Inflammatory macrophage treated with lipopolysaccharide for 1 hour (primary cell): ENCODE measurements around the gene STX1B.

Source experiments
- DNase-seq, 2 donors: peaks; one replicate each; pipeline ENCODE4 v3.0.0-alpha.2; 2020 to 2022

Gene STX1B

DNA sequence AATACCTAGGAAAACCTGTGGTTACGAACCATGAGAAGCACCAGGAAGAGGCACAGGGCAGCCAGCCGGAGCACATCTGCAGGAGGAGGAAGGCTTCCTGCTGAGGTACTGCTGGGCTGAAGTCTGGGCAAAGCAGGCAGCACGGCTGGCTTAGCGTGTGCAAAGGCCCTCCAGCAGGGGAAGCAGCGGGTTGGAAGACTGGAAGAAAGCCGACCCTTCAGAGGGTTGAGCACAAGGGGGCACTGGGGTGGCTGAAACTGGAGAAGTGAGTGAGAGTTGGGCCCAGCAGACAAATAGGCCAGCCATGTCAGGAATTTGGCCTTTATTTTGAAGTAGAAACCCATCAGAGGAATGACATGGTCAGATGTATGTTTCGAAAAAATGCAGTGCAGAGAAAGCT is 37.6 kb downstream of the STX1B start:
- no peak for DNase-seq

DNA sequence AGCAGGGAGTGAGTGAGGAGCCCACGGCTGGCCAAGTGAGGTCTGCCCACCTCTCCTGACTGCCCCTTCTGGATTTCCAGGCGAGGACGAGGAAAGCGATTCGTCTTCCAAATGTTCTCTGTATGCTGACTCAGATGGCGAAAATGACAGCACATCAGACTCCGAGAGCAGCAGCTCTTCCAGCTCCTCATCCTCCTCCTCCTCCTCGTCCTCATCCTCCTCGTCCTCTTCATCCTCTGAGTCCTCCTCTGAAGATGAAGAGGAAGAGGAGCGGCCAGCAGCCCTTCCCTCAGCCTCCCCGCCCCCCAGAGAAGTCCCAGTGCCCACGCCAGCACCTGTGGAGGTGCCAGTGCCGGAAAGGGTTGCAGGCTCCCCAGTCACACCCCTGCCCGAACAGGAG is 39.1 kb downstream of the STX1B start:
- no peak for DNase-seq

DNA sequence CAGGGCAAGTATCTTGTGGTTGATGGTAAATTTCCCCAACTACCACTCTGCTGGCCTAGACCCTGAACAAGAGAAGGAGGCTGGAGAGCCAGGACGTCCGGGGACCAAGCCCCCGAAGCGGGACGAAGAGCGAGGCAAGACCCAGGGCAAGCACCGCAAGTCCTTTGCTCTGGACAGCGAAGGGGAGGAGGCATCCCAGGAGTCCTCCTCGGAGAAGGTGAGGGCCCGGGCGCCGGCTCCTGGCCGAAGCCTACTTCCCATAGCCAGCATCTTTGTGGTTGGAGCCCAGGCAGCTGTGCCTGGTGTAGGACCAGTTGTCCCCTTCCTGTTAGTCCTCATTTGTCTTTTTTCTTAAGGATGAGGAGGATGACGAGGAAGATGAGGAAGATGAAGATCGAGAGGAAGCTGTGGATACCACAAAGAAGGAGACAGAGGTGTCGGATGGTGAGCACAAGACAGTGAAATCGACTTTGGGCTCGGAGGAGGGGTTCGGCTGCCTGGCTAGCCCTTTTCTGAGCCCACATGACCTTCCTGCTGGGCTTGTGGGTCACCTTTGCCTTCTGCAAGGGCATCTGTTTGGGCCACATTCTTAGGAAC is 41.1 kb downstream of the STX1B start:
- DNase-seq = no peak

DNA sequence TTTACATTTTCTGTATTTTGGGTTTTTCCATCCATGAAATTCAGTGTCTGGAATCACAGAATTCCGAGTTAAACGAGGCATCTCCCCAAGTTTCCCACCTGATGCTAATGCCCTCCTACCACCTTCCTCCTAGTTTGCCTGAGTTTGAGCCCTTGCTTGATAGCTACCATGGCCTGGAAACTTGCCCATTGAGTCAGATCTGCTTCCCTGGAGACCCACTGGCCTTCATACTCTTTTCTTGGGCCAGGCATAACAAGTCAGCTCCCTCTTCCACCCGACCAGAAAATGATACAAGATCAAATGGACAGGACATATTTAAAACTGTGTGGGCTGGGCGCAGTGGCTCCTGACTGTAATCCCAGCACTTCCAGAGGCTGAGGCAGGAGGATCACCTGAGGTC is 42.6 kb downstream of the STX1B start:
- DNase-seq = no peak

DNA sequence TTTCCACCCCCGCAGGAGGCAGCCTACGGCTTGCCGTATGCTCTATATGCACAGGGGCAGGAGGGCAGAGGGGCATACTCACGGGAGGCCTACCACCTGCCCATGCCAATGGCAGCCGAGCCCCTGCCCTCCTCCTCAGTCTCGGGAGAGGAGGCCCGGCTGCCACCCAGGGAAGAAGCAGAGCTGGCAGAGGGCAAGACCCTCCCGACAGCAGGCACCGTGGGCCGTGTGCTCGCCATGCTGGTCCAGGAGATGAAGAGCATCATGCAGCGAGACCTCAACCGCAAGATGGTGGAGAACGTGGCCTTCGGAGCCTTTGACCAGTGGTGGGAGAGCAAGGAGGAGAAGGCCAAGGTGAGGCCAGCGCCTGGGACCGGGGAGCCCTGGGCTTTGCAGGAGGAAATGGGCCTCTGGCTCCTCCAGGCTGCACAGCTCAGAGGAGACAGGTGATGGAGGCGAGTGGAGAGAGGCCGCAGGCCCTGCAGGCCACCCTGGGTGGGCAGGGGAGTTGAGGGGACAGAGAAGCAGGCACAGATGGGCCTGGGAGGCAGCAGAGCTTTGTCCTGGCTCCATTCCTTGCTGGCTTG is 44.3 kb downstream of the STX1B start:
- no peak for DNase-seq

DNA sequence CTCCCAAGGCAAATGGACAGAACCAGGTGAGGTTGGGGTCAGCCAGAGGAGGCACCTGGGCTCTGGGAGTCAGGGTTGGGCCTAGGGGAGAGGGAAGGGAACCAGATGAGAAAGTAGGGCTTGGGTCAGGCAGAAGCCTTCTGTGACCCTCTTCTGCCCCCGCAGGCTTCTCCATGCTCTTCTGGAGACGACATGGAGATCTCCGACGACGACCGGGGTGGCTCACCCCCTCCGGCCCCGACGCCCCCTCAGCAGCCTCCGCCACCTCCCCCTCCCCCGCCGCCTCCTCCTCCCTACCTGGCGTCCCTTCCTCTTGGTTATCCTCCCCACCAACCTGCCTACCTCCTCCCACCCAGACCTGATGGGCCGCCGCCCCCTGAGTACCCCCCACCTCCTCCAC is 45.0 kb downstream of the STX1B start:
- DNase-seq = no peak

DNA sequence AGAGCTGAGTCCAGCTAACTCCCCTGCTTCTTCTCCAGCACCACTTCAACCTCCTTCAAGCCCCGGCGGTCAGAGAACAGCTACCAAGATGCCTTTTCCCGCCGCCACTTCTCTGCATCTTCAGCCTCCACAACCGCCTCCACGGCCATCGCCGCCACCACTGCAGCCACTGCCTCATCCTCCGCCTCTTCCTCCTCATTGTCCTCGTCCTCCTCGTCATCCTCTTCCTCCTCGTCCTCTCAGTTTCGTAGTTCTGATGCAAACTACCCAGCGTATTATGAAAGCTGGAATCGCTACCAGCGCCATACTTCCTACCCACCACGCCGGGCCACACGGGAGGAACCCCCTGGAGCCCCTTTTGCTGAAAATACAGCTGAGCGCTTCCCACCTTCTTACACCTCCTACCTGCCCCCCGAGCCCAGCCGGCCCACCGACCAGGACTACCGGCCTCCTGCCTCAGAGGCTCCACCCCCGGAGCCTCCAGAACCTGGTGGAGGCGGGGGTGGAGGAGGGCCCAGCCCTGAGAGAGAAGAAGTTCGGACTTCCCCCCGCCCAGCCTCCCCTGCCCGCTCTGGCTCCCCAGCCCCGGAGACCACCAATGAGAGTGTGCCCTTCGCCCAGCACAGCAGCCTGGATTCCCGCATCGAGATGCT is 45.7 kb downstream of the STX1B start:
- peak; percentile 56 to 62 for DNase-seq

DNA sequence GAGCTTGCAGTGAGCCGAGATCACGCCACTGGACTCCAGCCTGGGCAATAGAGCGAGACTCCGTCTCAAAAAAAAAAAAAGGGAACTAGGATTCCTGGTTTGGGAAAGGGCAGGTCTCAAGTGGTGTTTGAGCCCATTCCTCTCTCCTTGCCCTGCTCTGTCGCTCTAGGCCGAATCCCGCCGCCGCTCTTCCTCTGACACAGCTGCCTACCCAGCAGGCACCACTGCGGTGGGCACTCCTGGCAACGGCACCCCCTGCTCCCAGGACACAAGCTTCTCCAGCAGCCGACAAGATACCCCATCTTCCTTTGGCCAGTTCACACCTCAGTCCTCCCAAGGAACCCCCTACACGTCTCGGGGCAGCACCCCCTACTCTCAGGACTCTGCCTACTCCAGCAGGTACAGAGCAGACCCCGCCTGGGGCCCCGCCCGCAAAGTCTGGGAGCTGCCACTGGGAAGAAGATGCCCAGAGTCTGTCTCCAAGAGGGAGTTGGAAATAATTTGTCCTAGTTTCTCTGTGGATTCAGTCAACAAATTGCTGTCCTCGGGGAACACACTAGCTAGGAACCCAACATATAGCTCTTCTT is 46.4 kb downstream of the STX1B start:
- DNase-seq = no peak

DNA sequence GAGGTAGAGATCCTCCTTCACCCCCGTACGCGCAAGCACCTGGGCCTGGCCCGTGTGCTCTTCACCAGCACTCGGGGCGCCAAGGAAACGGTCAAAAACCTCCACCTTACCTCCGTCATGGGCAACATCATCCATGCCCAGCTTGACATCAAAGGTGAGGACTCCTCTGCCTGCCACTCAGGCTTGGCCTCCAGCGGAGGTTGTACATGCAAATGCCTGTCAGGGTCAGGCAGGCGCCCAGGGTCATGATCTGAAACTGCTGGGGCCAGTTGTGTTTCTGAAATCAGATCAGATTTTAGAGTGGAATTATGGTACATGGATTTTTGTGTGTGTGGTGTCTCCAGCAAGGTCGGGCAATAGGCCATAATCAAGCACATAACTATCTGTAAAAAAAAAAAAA is 49.1 kb downstream of the STX1B start:
- DNase-seq = no peak

DNA sequence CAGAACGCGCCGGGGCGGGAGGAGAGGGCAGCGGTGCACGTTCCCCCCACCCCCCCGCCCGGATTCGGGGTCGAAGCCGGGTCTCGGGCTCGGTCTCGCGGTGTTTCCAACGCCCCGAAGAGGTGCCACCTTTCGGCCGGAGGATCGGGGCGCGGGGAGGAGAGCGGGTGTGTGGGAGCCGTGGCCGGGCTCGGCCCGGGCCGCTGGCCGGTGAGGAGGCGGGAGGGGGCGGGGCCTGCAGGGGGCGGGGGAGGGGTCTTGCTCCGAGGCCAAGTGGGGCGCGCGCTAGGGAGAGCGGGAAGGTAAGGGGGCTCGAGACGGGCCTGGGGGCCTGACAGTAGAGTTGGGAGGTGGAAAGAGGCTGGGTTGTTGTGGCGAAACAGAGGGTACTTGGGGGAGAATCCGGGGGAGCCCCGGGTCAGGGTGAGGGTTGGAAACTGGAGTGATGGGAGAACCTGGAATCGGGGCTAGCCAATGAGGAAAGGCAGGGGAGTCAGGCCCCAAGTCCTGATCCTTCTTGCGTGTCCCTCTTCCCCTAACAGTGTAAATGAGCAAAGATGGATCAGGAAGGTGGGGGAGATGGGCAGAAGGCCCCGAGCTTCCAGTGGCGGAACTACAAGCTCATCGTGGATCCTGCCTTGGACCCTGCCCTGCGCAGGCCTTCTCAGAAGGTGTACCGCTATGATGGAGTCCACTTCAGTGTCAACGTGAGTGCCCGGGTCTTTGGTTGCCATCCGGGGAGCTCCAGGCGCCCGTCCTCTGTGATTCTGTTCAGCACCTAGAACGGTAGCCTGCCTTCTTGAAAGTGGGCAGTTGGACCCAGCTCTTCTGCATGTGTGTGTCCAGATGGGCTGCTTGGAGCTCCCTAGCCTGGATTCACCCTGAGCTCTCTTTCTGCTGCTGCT is 52.0 kb downstream of the STX1B start:
- peak; percentile 29 to 37 for DNase-seq

DNA sequence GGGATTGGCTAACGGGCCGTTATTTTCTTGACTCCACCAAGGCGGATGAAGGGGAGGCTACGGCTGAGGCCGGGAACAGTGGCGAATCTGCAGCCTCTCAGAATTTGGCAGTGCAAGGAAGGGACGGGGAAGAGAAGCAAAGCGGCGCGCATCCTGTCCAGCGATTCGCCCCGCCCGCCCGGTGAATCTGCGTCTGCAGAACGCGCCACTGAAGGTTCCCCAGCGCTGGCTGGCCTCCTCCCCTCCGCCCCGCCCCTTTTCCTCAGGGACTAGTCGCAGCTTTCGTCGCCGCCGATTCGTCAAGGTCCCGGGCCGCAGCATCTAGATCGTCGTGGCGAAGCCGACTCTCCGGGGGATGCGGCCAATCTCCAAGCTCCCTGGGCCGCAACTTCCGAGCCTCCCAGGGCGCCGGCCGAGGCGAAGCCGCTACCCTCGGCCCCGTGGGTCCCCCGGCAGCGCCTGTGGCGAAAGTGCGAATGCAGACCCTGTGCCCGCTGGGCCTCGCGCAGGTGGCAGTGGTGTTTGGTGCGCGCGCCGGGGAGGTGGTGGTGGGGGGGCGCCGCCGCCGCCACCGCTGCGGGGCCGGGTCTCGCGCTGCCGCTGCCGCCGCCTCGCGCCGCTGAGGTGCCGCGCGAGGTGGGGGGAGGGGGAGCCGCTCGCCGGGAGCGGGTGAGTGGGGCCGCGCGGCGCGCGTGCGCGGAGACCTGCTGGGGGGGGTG is 52.8 kb downstream of the STX1B start, which contains the start of gene SETD1A:
SETD1A (plus strand) TSS at position 299 of the 719 bp plus-strand sequence. CDS start 978 bp downstream, outside the sequence.
- peak; percentile 92 to 94 for DNase-seq

DNA sequence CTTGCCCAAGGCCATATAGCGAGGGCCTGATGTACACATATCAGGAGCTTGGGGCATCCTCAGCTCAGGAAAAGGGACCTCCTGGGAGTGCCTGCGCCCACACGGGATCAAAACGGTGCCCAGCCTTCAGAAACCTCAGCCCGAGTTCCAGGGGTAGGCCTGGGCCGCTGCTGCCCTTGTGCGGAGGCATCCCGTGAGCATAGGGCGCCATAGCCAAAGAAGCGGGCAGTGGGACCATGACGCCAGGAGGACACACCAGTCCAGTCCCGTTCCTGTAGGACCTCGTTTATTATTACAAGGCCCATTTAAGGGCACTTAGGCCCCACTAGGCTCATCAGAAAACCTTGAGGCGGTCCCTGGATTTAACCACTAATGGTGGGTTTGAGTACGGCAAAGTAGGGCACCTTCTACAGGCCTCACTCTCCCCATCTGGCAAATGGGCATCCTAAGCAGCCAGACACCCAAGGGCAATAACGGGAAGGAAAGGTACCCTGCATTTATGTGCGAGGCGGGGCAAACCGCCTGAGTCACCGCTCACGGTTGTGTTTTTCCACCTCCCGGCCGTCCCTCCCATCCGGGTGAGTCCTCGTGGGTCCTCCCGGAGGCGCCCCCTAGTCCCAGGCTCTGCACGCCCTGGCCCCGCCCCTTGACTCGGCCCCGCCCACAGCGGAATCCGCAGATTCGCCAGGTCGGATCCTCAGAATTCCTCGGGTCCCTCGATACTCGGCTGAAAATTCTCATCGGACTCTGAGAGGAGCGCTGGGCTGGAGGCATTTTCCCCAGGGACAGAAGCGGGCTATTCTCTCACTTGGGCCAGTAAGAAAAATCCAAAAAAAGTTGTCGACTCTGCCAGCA is 53.6 kb downstream of the STX1B start:
- peak; percentile 74 to 80 for DNase-seq

DNA sequence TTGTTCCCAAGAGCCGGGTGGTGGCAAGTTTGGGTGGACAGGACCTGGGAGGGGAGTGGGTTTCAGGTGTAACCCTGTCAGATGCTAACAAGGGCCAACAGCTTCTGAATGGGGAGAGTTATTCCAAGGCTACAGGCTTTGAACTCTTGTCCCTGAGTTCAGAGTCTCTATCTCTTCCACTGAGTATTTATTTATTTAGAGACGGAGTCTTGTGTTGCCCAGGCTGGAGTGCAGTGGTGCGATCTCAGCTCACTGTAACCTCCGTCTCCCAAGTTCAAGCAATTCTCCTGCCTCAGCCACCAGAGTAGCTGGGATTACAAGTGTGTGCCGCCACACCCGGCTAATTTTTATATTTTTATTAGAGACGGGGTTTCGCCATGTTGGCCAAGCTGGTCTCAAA is 55.4 kb downstream of the STX1B start:
- DNase-seq = no peak

DNA sequence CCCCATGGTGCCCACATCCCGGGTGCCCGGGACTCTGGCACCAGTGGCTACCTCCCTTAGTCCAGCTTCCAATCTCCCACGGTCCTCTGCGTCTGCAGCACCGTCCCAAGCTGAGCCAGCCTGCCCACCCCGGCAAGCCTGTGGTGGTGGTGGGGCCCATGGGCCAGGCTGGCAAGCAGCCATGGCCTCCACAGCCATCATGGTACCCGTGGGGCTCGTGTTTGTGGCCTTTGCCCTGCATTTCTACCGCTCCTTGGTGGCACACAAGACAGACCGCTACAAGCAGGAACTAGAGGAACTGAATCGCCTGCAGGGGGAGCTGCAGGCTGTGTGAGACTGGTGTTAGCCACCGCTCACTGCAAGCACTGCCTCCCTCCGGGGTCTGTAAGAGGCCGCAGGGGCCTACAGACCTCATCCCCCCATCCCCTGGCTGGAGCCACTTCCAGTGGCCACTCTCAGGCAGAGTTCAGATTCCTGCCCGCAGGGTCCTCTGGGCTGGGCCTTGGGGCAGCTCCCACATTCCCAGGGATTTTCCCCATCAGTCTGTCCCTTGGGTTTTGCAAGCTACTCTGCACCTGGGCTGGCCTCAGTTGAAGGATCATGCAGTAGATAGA is 56.8 kb downstream of the STX1B start:
- DNase-seq = peak; percentile 43 to 50

DNA sequence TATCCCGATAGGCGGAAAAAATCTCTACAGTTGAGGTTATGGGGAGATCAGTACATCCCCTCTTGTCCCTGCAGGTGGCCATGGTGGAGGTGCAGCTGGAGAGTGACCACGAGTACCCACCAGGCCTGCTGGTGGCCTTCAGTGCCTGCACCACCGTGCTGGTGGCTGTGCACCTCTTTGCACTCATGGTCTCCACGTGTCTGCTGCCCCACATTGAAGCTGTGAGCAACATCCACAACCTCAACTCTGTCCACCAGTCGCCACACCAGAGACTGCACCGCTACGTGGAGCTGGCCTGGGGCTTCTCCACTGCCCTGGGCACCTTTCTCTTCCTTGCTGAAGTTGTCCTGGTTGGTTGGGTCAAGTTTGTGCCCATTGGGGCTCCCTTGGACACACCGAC is 57.3 kb downstream of the STX1B start:
- DNase-seq = no peak

DNA sequence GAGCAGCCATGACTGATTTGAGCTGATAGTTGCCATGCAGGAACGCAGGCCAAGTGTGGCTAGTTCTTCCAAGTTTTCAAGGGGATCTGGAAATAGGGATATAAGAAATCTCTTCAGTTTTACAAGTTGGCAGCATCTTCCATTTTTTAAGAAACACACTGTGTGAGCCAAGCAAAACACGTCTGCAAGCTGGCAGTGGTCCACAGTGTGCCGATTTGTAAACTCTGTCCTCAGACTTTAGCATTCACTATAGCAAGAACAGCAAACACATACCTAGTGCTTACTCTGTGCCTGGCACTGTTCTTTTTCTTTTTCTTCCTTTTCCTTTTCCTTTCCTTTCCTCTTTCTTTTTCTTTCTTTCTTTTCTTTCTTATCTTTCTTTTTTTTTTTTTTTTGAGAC is 58.7 kb downstream of the STX1B start:
- DNase-seq = no peak

DNA sequence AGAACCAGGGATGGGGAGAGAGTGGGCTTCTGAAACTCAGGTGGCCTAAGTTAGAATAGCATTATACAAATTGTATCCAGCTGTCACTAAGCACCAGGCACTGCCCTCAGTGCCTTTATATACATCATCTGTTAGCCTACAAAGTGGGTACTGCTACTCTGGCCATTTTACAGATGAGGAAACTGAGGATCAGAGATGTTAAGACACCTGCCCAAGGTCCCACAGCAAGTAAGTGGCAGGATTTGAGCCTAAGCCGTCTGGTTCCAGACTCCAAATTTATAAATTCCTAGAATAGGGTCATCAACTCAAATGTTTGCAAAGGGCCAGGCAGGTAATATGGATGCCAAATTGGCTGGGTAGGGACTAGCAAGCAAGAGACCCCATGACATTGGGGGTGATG is 59.2 kb downstream of the STX1B start:
- no peak for DNase-seq

DNA sequence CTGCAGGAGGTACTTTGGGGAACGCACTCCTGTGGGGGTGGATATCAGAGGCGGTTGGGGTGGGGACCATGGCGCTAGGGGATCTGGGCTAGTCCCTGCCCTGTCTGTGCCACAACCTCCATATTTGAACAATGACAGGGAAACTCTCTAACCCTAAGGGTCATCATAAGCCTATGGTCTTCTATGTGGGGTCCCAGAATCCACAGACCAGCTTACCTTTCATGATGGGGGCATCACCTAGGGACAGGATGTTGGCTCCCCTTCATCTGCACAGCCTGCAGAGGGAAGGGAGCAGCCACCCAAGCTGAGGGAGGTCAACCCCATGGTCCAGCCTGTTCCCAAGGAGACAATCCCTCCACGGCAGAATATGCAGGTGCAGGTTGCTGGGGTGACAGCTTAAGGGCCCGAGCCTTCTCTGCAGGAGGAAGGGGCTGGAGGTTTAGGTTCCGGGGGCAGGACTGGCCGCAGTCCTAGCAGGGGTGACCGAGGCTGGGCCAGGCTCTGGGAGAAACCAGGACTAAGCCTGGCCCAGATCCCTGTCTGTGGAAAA is 59.8 kb downstream of the STX1B start:
- DNase-seq = no peak

DNA sequence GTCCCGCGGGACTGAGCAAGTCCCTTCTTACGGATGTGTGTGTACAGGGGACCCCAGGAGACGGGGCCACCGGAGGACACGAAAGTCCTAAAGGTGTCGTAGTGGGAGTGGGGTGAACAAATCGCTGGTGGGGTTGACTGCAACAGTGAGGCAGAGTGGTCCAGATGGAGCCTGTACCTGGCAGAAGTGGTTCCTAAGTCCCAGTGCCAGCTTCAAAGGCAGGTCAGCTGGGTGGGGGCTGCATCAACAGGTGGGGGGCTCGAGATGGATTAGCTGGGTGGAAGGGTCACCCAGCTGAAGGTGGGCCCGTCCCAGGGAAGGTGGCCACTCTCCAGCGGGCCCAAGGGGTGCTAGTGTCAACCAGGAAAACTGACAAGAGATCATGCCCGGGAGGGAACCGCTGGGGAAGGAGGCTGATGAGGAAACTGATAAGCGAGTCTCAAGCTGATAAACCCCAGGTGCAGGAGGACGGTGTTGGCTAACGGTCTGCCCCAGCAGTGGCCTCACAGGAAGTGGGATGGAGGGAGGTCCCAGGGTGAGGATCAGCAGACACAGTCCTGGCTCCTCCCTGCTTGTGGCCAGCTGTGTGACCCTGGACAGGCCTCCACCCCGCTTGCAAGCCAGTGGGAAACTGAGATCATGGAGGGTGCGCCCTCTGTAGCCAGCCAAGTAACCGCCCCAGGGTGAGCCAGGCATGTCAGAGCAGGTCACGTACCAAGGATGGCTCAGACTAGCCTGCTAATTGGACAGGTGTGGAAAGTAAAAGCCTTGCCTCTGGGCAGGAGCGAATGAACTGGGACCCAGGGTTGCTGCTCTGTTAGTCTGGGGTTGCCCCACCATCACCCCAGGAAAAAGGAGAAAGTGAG is 60.6 kb downstream of the STX1B start:
- peak; percentile 61 to 80 for DNase-seq
